Keratinocyte (primary cell): ENCODE measurements around the gene ZNF132. TPM values are rescaled to one million over a fixed set of nuclear protein-coding genes. Genes with fewer than 3 reads are reported as not detected.

ENCODE experiments used
- DNase-seq: peaks from one replicate; pipeline ENCODE4 v3.0.0-alpha.2; 2011; ENCODE audit warnings: low read depth, missing footprints, low spot score
- FAIRE-seq: peaks from 2 replicates; lab custom pipeline; 2011; peaks lifted over from hg19 to GRCh38; lab: Jason Lieb, UNC
- H2AFZ ChIP-seq: 2 replicates; pipeline ENCODE4 v1.6.0; 2012; ENCODE audit warnings: low read length, control low read depth, inconsistent platforms; ENCODE audit not compliant: control insufficient read depth
- H3K27ac ChIP-seq: 2 replicates; pipeline ENCODE4 v1.5.1; 2011; ENCODE audit warnings: low read length; ENCODE audit not compliant: control insufficient read depth, insufficient read depth
- H3K27me3 ChIP-seq: 3 replicates; pipeline ENCODE4 v1.6.0; 2011; ENCODE audit warnings: low read length; ENCODE audit not compliant: control insufficient read depth, insufficient read depth; ENCODE audit errors: extremely low read depth
- H3K36me3 ChIP-seq, 2 experiments: 2 replicates in 1 of 2; 3 replicates in 1 of 2; pipeline ENCODE4 v1.5.1; 2011; ENCODE audit warnings: low read length in 2 of 2, mild to moderate bottlenecking in 1 of 2; ENCODE audit not compliant: control insufficient read depth in 2 of 2, insufficient read depth in 2 of 2; ENCODE audit errors: extremely low read depth in 1 of 2
- H3K4me1 ChIP-seq: 3 replicates; pipeline ENCODE4 v1.5.1; 2011; ENCODE audit warnings: low read length; ENCODE audit not compliant: control insufficient read depth, insufficient read depth; ENCODE audit errors: extremely low read depth
- H3K4me2 ChIP-seq: 3 replicates; pipeline ENCODE4 v1.6.0; 2011; ENCODE audit warnings: low read depth, low read length; ENCODE audit not compliant: control insufficient read depth, insufficient read depth; ENCODE audit errors: extremely low read depth
- H3K4me3 ChIP-seq, 3 experiments: fragments of 200-600 bp in 1 of 3; sonication (generic) in 1 of 3; 2 replicates in 2 of 3; 3 replicates in 1 of 3; pipeline ENCODE4 v1.5.1; 2011 to 2016; ENCODE audit warnings: low read length in 3 of 3, mild to moderate bottlenecking in 3 of 3, control low read depth in 2 of 3, inconsistent platforms in 1 of 3, low read depth in 1 of 3, mixed read lengths in 1 of 3, mixed run types in 1 of 3, moderate library complexity in 1 of 3; ENCODE audit not compliant: control insufficient read depth in 2 of 3, insufficient read depth in 2 of 3; ENCODE audit errors: extremely low read depth in 1 of 3
- H3K79me2 ChIP-seq: 2 replicates; pipeline ENCODE4 v1.6.0; 2012; ENCODE audit warnings: low read length; ENCODE audit not compliant: control insufficient read depth, insufficient read depth
- H3K9ac ChIP-seq: 3 replicates; pipeline ENCODE4 v1.6.0; 2011; ENCODE audit warnings: low read length; ENCODE audit not compliant: control insufficient read depth, insufficient read depth; ENCODE audit errors: extremely low read depth
- H3K9me1 ChIP-seq: 3 replicates; pipeline ENCODE4 v1.6.0; 2011; ENCODE audit warnings: low read length; ENCODE audit not compliant: control insufficient read depth, insufficient read depth; ENCODE audit errors: extremely low read depth
- H3K9me3 ChIP-seq: 2 replicates; pipeline ENCODE4 v1.5.1; 2012; ENCODE audit warnings: low read depth, low read length; ENCODE audit not compliant: control insufficient read depth
- H4K20me1 ChIP-seq: 3 replicates; pipeline ENCODE4 v1.6.0; 2011; ENCODE audit warnings: low read length; ENCODE audit not compliant: control insufficient read depth, insufficient read depth; ENCODE audit errors: extremely low read depth
- EZH2 ChIP-seq: IDR thresholded peaks from one replicate; pipeline ENCODE4 v1.6.1; 2012; ENCODE audit warnings: inconsistent platforms, mild to moderate bottlenecking, low read length, moderate library complexity
- dilution Hi-C: fragments of 300-500 bp; cut with MboI; formaldehyde crosslinking; loops from one replicate; pipeline ENCODE4 v1.7.0; 2020; ENCODE audit warnings: low sequenced_read_pairs; ENCODE audit not compliant: extremely low pct_ligation_motif_present
- polyA plus RNA-seq, 5 experiments: library from polyadenylated mRNA; depleted of rRNA in 3 of 5; stranded (reverse) in 3 of 5; stranded (forward) in 1 of 5; unstranded in 1 of 5; fragments of >200 nt; gene quantifications; 1 replicate in 1 of 5; 2 replicates in 3 of 5; 3 replicates in 1 of 5; pipeline versions ENCODE4 v1.2.1 to v1.2.3, GENCODE V29; 2011 to 2012; ENCODE audit warnings: missing spikeins in 2 of 5, low read depth in 1 of 5, low replicate concordance in 1 of 5
- TF ChIP-seq, protein P1 (sequence below), 3 experiments: IDR thresholded peaks in 1 of 3; conservative IDR thresholded peaks in 1 of 3; optimal IDR thresholded peaks in 1 of 3; 2 replicates in 2 of 3; 3 replicates in 1 of 3; pipeline versions ENCODE3 to v1.5.1; 2011; ENCODE audit warnings: low read length in 3 of 3, mild to moderate bottlenecking in 3 of 3, moderate library complexity in 2 of 3, control low read depth in 1 of 3, inconsistent platforms in 1 of 3; ENCODE audit not compliant: insufficient read depth in 2 of 3; ENCODE audit errors: extremely low read depth in 1 of 3

Gene ZNF132
- polyA plus RNA-seq, 1 donor (not counting 4 experiments of a cell fraction or from before 2014, with no cell fraction given) = 1.6 TPM

DNA sequence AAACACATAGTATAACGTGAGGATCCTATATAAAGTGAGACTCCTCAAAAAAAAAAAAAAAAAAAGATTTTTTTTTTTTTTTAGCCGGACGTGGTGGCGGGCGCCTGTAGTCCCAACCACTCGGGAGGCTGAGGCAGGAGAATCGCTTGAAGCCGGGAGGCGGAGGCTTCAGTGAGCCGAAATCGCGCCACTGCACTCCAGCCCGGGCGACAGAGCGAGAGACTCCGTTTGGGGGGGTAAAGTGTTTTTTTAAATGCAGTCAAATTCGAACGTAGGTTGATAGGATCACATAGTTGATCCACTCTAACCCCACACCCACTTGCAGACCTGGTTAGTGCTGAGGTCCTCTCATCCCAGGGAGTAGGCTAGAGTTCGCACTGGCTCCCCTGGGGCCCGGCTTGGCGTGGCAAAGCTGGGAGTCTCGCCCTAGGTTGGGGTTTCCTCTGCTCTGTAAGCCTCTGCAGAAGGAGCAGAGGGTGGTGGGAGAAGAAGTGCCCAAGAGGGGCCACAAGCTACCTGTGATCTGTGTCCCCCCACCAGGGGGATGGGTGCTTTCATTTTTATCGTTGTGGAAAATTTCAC, 38.0 kb downstream of the ZNF132 start:
- Histone ChIP-seq H3K9me3 (no peaks in the 10 kb centered on the region), H3K27me3 (no peaks in the 10 kb centered on the region), H3K4me2 (peak overlapping the region; percentile 76), H3K4me3 (peak overlapping the region; percentile 55 to 73 (median 67)), H3K9me1 (no peaks in the 10 kb centered on the region), H3K4me1 (peaks cover 11% of the 10 kb centered on the region), H3K9ac (peak overlapping the region; percentile 72), H3K27ac (peak overlapping the region; percentile 49), H3K36me3 (no peaks in the 10 kb centered on the region), H3K79me2 (peaks cover 5% of the 10 kb centered on the region), H4K20me1 (no peaks in the 10 kb centered on the region), H2AFZ (no peak overlapping the region)
- no peak for DNase-seq
- dilution Hi-C loops = no loop called here
- TF ChIP-seq, protein P1, sequence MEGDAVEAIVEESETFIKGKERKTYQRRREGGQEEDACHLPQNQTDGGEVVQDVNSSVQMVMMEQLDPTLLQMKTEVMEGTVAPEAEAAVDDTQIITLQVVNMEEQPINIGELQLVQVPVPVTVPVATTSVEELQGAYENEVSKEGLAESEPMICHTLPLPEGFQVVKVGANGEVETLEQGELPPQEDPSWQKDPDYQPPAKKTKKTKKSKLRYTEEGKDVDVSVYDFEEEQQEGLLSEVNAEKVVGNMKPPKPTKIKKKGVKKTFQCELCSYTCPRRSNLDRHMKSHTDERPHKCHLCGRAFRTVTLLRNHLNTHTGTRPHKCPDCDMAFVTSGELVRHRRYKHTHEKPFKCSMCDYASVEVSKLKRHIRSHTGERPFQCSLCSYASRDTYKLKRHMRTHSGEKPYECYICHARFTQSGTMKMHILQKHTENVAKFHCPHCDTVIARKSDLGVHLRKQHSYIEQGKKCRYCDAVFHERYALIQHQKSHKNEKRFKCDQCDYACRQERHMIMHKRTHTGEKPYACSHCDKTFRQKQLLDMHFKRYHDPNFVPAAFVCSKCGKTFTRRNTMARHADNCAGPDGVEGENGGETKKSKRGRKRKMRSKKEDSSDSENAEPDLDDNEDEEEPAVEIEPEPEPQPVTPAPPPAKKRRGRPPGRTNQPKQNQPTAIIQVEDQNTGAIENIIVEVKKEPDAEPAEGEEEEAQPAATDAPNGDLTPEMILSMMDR (optimal IDR thresholded peaks at IDR 0.05 in 1 of 3, IDR thresholded peaks at IDR 0.05 in 1 of 3, conservative IDR thresholded peaks at IDR 0.05 in 1 of 3; ENCODE audit: extremely low read depth in 1 of 3, insufficient read depth in 2 of 3, low read length in 3 of 3) = no peak
- TF ChIP-seq EZH2 = no peak
- FAIRE-seq = no peak

DNA sequence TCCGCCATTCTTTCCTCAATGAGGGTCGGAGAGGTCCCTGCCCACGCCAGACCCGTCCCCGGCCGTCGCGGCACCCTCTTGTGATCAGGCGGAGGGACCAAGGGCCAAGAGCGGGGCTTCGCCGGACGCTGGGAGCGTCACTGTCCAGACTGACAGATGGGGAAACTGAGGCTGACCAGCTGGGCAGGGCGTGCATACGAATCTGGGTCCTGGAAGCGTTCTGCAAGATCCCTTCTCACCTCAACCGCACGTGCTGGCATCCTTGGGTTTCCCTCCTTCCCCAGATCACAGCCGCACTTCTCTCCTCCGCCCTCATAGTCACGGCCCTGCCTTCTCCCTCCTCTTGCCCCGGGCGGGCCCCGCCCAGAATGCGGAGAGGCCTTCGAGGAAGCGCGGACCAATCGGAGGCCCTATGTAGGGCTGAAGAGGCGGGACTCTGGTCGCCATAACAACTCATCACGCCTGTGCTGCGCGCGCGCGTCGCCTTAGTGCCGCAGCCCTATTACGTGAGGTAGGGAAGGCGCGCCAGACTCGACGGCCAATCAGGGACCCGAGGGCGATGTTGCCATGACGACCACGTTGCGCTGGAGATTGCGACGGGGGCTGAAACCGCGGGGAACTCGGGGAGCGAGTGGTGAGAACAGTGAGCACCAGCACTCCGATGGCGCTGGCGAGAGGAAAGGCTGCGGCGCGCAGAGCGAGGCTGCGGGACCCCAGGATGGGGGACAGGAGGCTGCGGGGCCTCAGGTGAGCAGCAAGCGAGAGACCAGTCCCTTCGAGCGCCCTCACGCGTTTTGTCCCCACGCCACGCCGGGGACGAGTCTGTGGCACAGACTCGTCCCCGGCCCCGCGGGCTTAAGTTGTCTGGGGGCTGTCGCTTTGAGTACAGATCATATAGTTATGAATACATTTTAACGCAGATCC, 38.8 kb downstream of the ZNF132 start:
- H4K20me1 ChIP-seq = no peaks in the 10 kb centered on the region
- H3K9me3 ChIP-seq = no peaks in the 10 kb centered on the region
- peak overlapping the region; percentile 72 for H3K9ac ChIP-seq
- no peak for TF ChIP-seq EZH2
- TF ChIP-seq, protein P1 (optimal IDR thresholded peaks at IDR 0.05 in 1 of 3, IDR thresholded peaks at IDR 0.05 in 1 of 3, conservative IDR thresholded peaks at IDR 0.05 in 1 of 3; ENCODE audit: extremely low read depth in 1 of 3, insufficient read depth in 2 of 3, low read length in 3 of 3) = peak in 2 of 3 experiments; percentile 13 to 21
- peak overlapping the region; percentile 76 for H3K4me2 ChIP-seq
- no peaks in the 10 kb centered on the region for H3K36me3 ChIP-seq
- peaks cover 11% of the 10 kb centered on the region for H3K4me1 ChIP-seq
- peaks cover 5% of the 10 kb centered on the region for H3K79me2 ChIP-seq
- H3K9me1 ChIP-seq = no peaks in the 10 kb centered on the region
- FAIRE-seq (peak; percentile 73), DNase-seq (peak; percentile 97)
- dilution Hi-C loops = no loop called here
- H3K4me3 ChIP-seq = peak overlapping the region; percentile 55 to 73 (median 67)
- H3K27me3 ChIP-seq = no peaks in the 10 kb centered on the region
- H3K27ac ChIP-seq = peak overlapping the region; percentile 49
- H2AFZ ChIP-seq = peak overlapping the region; percentile 58
